ENCODE results near the gene MYPN. TPM values are rescaled to one million over a fixed set of nuclear protein-coding genes. Genes with fewer than 3 reads are reported as not detected.

MYPN gene
- total and polyA plus RNA-seq, 4 donors: 0.01 to 0.08 (median 0.03) TPM; not detected in 1

DNA sequence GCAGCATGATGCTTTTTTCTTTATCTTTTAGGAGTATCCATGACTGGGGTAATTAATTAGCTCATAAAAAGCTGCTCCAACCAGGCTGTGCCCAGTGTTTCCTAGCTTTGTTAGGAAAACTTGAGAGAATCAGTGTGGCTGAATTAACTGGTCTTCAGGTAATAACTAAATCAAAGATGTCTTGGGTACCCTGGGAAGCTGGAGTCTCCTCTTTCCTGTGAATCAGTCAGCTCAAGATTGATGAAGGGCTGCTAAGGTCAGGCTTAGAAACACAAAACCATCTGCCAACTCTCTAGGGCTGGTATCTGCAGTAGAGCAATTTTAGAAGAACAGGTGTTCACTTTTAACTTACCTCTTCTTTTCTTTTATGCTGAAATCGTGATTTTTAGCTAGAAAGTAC is 144.1 kb downstream of the MYPN start:
- Histone ChIP-seq H3K9me3 (ENCODE audit: control insufficient read depth in 4 of 4, low read length in 3 of 4) (no peaks in the 10 kb centered on the region), H3K36me3 (ENCODE audit: control insufficient read depth in 4 of 4, insufficient read depth in 3 of 4, low read depth in 1 of 4, low read length in 3 of 4) (no peaks in the 10 kb centered on the region), H3K4me1 (ENCODE audit: control insufficient read depth in 4 of 4, insufficient read depth in 4 of 4, low read length in 3 of 4) (no peaks in the 10 kb centered on the region), H3K4me3 (ENCODE audit: low read depth in 1 of 3, low read length in 3 of 3) (no peak overlapping the region), H3K27ac (ENCODE audit: low read depth in 1 of 2, low read length in 2 of 2) (no peak overlapping the region), H3K27me3 (ENCODE audit: control insufficient read depth in 4 of 4, insufficient read depth in 4 of 4, low read length in 3 of 4) (no peaks in the 10 kb centered on the region), H3K9ac (ENCODE audit: low read depth in 1 of 2, low read length in 2 of 2) (no peak overlapping the region)
- WGBS: 67% methylated on average over 1 of the region's 1 CpG
- TF ChIP-seq GABPA (IDR thresholded peaks at IDR 0.05 in 1 of 2, conservative IDR thresholded peaks at IDR 0.05 in 1 of 2): no peak
- no peak for TF ChIP-seq RXRA (IDR thresholded peaks at IDR 0.05)
- TF ChIP-seq, protein P1, sequence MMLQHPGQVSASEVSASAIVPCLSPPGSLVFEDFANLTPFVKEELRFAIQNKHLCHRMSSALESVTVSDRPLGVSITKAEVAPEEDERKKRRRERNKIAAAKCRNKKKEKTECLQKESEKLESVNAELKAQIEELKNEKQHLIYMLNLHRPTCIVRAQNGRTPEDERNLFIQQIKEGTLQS (IDR thresholded peaks at IDR 0.05): no peak
- no peak for TF ChIP-seq EGR1 (IDR thresholded peaks at IDR 0.05; ENCODE audit: low read depth in 2 of 2)
- no peak for TF ChIP-seq FOXA2 (IDR thresholded peaks at IDR 0.05)
- TF ChIP-seq, protein P2, sequence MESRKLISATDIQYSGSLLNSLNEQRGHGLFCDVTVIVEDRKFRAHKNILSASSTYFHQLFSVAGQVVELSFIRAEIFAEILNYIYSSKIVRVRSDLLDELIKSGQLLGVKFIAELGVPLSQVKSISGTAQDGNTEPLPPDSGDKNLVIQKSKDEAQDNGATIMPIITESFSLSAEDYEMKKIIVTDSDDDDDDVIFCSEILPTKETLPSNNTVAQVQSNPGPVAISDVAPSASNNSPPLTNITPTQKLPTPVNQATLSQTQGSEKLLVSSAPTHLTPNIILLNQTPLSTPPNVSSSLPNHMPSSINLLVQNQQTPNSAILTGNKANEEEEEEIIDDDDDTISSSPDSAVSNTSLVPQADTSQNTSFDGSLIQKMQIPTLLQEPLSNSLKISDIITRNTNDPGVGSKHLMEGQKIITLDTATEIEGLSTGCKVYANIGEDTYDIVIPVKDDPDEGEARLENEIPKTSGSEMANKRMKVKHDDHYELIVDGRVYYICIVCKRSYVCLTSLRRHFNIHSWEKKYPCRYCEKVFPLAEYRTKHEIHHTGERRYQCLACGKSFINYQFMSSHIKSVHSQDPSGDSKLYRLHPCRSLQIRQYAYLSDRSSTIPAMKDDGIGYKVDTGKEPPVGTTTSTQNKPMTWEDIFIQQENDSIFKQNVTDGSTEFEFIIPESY (IDR thresholded peaks at IDR 0.05): no peak
- TF ChIP-seq HNF4G (IDR thresholded peaks at IDR 0.05): no peak
- no peak for TF ChIP-seq NR2F2 (IDR thresholded peaks at IDR 0.05)
- no peak for TF ChIP-seq SP1 (IDR thresholded peaks at IDR 0.05)
- TF ChIP-seq FOXA1 (IDR thresholded peaks at IDR 0.05): no peak
- TF ChIP-seq JUND (IDR thresholded peaks at IDR 0.05): no peak
- TF ChIP-seq RAD21 (IDR thresholded peaks at IDR 0.05): no peak
- TF ChIP-seq, protein P3, sequence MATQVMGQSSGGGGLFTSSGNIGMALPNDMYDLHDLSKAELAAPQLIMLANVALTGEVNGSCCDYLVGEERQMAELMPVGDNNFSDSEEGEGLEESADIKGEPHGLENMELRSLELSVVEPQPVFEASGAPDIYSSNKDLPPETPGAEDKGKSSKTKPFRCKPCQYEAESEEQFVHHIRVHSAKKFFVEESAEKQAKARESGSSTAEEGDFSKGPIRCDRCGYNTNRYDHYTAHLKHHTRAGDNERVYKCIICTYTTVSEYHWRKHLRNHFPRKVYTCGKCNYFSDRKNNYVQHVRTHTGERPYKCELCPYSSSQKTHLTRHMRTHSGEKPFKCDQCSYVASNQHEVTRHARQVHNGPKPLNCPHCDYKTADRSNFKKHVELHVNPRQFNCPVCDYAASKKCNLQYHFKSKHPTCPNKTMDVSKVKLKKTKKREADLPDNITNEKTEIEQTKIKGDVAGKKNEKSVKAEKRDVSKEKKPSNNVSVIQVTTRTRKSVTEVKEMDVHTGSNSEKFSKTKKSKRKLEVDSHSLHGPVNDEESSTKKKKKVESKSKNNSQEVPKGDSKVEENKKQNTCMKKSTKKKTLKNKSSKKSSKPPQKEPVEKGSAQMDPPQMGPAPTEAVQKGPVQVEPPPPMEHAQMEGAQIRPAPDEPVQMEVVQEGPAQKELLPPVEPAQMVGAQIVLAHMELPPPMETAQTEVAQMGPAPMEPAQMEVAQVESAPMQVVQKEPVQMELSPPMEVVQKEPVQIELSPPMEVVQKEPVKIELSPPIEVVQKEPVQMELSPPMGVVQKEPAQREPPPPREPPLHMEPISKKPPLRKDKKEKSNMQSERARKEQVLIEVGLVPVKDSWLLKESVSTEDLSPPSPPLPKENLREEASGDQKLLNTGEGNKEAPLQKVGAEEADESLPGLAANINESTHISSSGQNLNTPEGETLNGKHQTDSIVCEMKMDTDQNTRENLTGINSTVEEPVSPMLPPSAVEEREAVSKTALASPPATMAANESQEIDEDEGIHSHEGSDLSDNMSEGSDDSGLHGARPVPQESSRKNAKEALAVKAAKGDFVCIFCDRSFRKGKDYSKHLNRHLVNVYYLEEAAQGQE (IDR thresholded peaks at IDR 0.05): no peak
- no peak for DNase-seq (ENCODE audit: low spot score)

DNA sequence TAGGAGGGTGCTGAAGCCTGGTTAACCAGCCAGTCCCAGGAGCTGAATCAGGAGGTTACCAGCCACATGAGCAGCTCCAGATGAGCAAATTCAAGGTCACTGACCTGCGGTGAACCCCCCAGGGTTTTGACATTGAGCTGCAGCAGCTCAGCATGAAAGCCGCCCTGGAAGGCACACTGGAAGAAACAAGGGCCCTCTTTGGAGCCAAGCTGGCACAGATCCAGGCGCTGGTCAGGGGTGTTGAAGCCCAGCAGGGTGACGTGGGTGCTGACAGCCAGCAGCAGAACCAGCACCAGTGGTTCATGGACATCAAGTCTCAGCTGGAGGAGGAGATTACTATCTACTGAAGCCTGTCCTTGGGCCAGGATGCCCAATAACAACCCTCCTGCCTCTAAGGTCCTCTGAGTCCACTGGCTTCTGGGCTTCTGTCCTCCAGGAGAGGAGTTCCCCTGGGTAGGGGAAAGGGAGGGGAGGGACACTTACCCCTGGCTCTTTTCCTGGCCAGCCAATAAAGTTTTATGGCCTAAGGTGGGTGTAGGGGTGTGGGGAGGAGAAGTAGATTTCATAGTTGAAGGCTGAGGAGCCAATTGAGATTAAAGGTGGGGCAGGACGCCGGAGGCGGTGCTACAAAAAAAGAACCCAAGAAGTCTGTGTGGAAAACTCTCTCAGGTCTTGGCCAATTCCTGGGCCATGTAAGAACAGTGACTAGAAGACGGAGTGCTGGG is 152.0 kb downstream of the MYPN start:
- H3K4me3 ChIP-seq (ENCODE audit: low read depth in 1 of 3, low read length in 3 of 3): no peak overlapping the region
- H3K9me3 ChIP-seq (ENCODE audit: control insufficient read depth in 4 of 4, low read length in 3 of 4): no peaks in the 10 kb centered on the region
- no peaks in the 10 kb centered on the region for H3K27me3 ChIP-seq (ENCODE audit: control insufficient read depth in 4 of 4, insufficient read depth in 4 of 4, low read length in 3 of 4)
- WGBS: 89% methylated on average over 8 of the region's 8 CpGs
- H3K27ac ChIP-seq (ENCODE audit: low read depth in 1 of 2, low read length in 2 of 2): no peak overlapping the region
- DNase-seq (ENCODE audit: low spot score): no peak
- H3K9ac ChIP-seq (ENCODE audit: low read depth in 1 of 2, low read length in 2 of 2): no peak overlapping the region
- H3K4me1 ChIP-seq (ENCODE audit: control insufficient read depth in 4 of 4, insufficient read depth in 4 of 4, low read length in 3 of 4): no peaks in the 10 kb centered on the region
- no peak for TF ChIP-seq JUND (IDR thresholded peaks at IDR 0.05)
- no peak for TF ChIP-seq EGR1 (IDR thresholded peaks at IDR 0.05; ENCODE audit: low read depth in 2 of 2)
- peaks cover 0 to 21% (median 5%) of the 10 kb centered on the region in 4 donors for H3K36me3 ChIP-seq (ENCODE audit: control insufficient read depth in 4 of 4, insufficient read depth in 3 of 4, low read depth in 1 of 4, low read length in 3 of 4)

Other genes starting within 250 kb of the MYPN start
- 10 to 100 TPM; 10.0 to 14.8 TPM for gene SIRT1, start 224.8 kb upstream of the MYPN start, total RNA-seq
- 1 to 10 TPM; 3.0 to 5.5 TPM for gene SIRT1, start 224.8 kb upstream of the MYPN start, polyA plus RNA-seq
- gene HERC4, start 34.2 kb upstream of the MYPN start, total RNA-seq: 10 to 100 TPM; 20.5 to 53.2 TPM
- 10 to 100 TPM in 1 of 2 donors, 1 to 10 TPM in 1; 7.3 to 11.4 TPM for gene HERC4, start 34.2 kb upstream of the MYPN start, polyA plus RNA-seq
- under 1 TPM in 1 of 2 donors, not detected in 1; 0.33 TPM for gene ATOH7, start 122.6 kb downstream of the MYPN start, total RNA-seq
- gene ATOH7, start 122.6 kb downstream of the MYPN start, polyA plus RNA-seq: under 1 TPM in 1 of 2 donors, not detected in 1; 0.14 TPM
- gene HNRNPH3, start 222.6 kb downstream of the MYPN start, total RNA-seq: 10 to 100 TPM; 24.5 to 32.7 TPM
- 10 to 100 TPM; 18.2 to 38.4 TPM for gene HNRNPH3, start 222.6 kb downstream of the MYPN start, polyA plus RNA-seq
- 100 to 1,000 TPM; 106 to 175 TPM for gene PBLD, start 223.4 kb downstream of the MYPN start, total RNA-seq
- 100 to 1,000 TPM in 1 of 2 donors, 10 to 100 TPM in 1; 63.3 to 101 TPM for gene PBLD, start 223.4 kb downstream of the MYPN start, polyA plus RNA-seq